Measurements from ENCODE around the gene TOM1L1.
"Not testable (repeated sequence)": the region's sequence is repeated elsewhere in the genome, so short reads cannot be mapped to it uniquely, and the experiment has no call there.

TOM1L1 gene

GRCh38 chr17:54900457-54901229 lies at the start of gene TOM1L1:
Gene TOM1L1 (plus strand): TSS chr17:54900852. CDS start chr17:54900866, 14 bp downstream.
- DNase-seq (ENCODE audit: low read depth in 1 of 2, low spot score in 1 of 2) = no peak

- no peak for DNase-seq (ENCODE audit: low read depth in 1 of 2, low spot score in 1 of 2)
These were observed 41.5 kb upstream of the TOM1L1 start for GRCh38 chr17:54859187-54859586.

GRCh38 chr17:54860617-54861470 lies 39.8 kb upstream of the TOM1L1 start:
- DNase-seq (ENCODE audit: low read depth in 1 of 2, low spot score in 1 of 2) = no peak

GRCh38 chr17:54861471-54861983 lies 39.1 kb upstream of the TOM1L1 start:
- DNase-seq (ENCODE audit: low read depth in 1 of 2, low spot score in 1 of 2) = no peak

- no peak for DNase-seq (ENCODE audit: low read depth in 1 of 2, low spot score in 1 of 2)
These were observed 37.5 kb upstream of the TOM1L1 start for GRCh38 chr17:54863176-54863575.

GRCh38 chr17:54864070-54864469 lies 36.6 kb upstream of the TOM1L1 start:
- DNase-seq (ENCODE audit: low read depth in 1 of 2, low spot score in 1 of 2) = no peak

GRCh38 chr17:54864636-54865356 lies 35.9 kb upstream of the TOM1L1 start:
- DNase-seq (ENCODE audit: low read depth in 1 of 2, low spot score in 1 of 2) = no peak

GRCh38 chr17:54867634-54868033 lies 33.0 kb upstream of the TOM1L1 start:
- no peak for DNase-seq (ENCODE audit: low read depth in 1 of 2, low spot score in 1 of 2)

- DNase-seq (ENCODE audit: low read depth in 1 of 2, low spot score in 1 of 2) = no peak
These were observed 29.9 kb upstream of the TOM1L1 start for GRCh38 chr17:54870671-54871175.

- DNase-seq (ENCODE audit: low read depth in 1 of 2, low spot score in 1 of 2) = not testable (repeated sequence)
These were observed 24.7 kb upstream of the TOM1L1 start for GRCh38 chr17:54875906-54876305.

- DNase-seq (ENCODE audit: low read depth in 1 of 2, low spot score in 1 of 2) = no peak
These were observed 23.9 kb upstream of the TOM1L1 start for GRCh38 chr17:54876656-54877195.

- DNase-seq (ENCODE audit: low read depth in 1 of 2, low spot score in 1 of 2) = no peak
These were observed 19.2 kb upstream of the TOM1L1 start for GRCh38 chr17:54881255-54881972.

- no peak for DNase-seq (ENCODE audit: low read depth in 1 of 2, low spot score in 1 of 2)
These were observed 18.3 kb upstream of the TOM1L1 start for GRCh38 chr17:54882371-54882770.

- DNase-seq (ENCODE audit: low read depth in 1 of 2, low spot score in 1 of 2) = no peak
These were observed 17.7 kb upstream of the TOM1L1 start for GRCh38 chr17:54882950-54883349.

GRCh38 chr17:54883939-54884338 lies 16.7 kb upstream of the TOM1L1 start:
- DNase-seq (ENCODE audit: low read depth in 1 of 2, low spot score in 1 of 2) = no peak

- DNase-seq (ENCODE audit: low read depth in 1 of 2, low spot score in 1 of 2) = no peak
These were observed 12.9 kb upstream of the TOM1L1 start for GRCh38 chr17:54887787-54888186.

GRCh38 chr17:54888254-54888653 lies 12.4 kb upstream of the TOM1L1 start:
- DNase-seq (ENCODE audit: low read depth in 1 of 2, low spot score in 1 of 2) = no peak

- DNase-seq (ENCODE audit: low read depth in 1 of 2, low spot score in 1 of 2) = no peak
These were observed 11.7 kb upstream of the TOM1L1 start for GRCh38 chr17:54888981-54889380.

GRCh38 chr17:54891176-54891821 lies 9.4 kb upstream of the TOM1L1 start:
- no peak for DNase-seq (ENCODE audit: low read depth in 1 of 2, low spot score in 1 of 2)

GRCh38 chr17:54892360-54892759 lies 8.3 kb upstream of the TOM1L1 start:
- no peak for DNase-seq (ENCODE audit: low read depth in 1 of 2, low spot score in 1 of 2)
